H9 (cell line): ENCODE data around the gene SAXO2. TPM values are rescaled to one million over a fixed set of nuclear protein-coding genes. Genes with fewer than 3 reads are reported as not detected.

Experiments
- DNase-seq: peaks from one replicate; pipeline ENCODE4 v3.0.0-alpha.2; 2017
- H2AFZ ChIP-seq: one replicate; pipeline ENCODE4 v1.6.1; 2013; ENCODE audit warnings: mild to moderate bottlenecking, low read length, control low read depth, moderate library complexity
- H2AK5ac ChIP-seq: 2 replicates; pipeline ENCODE4 v1.6.1; 2013; ENCODE audit warnings: low read length, control low read depth, mixed read lengths; ENCODE audit not compliant: insufficient read length
- H2BK120ac ChIP-seq: one replicate; pipeline ENCODE4 v1.6.1; 2013; ENCODE audit warnings: low read depth, mild to moderate bottlenecking, low read length, control low read depth, inconsistent platforms; ENCODE audit not compliant: poor library complexity, severe bottlenecking
- H2BK12ac ChIP-seq: 2 replicates; pipeline ENCODE4 v1.6.1; 2013; ENCODE audit warnings: low read length, control low read depth, mixed read lengths, low read depth; ENCODE audit not compliant: insufficient read length
- H2BK15ac ChIP-seq: 2 replicates; pipeline ENCODE4 v1.6.1; 2013; ENCODE audit warnings: low read depth, low read length, control low read depth
- H2BK20ac ChIP-seq: one replicate; pipeline ENCODE4 v1.6.1; 2013; ENCODE audit warnings: low read depth, mild to moderate bottlenecking, low read length, control low read depth, inconsistent platforms; ENCODE audit not compliant: poor library complexity, severe bottlenecking
- H2BK5ac ChIP-seq: 2 replicates; pipeline ENCODE4 v1.6.1; 2013; ENCODE audit warnings: low read length, control low read depth, mixed read lengths; ENCODE audit not compliant: insufficient read length
- H3K14ac ChIP-seq: 2 replicates; pipeline ENCODE4 v1.6.1; 2013; ENCODE audit warnings: low read length, control low read depth; ENCODE audit not compliant: insufficient read depth
- H3K18ac ChIP-seq: 2 replicates; pipeline ENCODE4 v1.6.1; 2013; ENCODE audit warnings: low read depth, mild to moderate bottlenecking, mixed read lengths, low read length, control low read depth; ENCODE audit not compliant: insufficient read length
- H3K23ac ChIP-seq: 2 replicates; pipeline ENCODE4 v1.6.1; 2013; ENCODE audit warnings: low read length, control low read depth, mixed read lengths, low read depth; ENCODE audit not compliant: insufficient read length
- H3K23me2 ChIP-seq: 2 replicates; pipeline ENCODE4 v1.6.1; 2013; ENCODE audit warnings: low read depth, mild to moderate bottlenecking, mixed read lengths, low read length, control low read depth; ENCODE audit not compliant: insufficient read length, poor library complexity, severe bottlenecking
- H3K27ac ChIP-seq: 2 replicates; pipeline ENCODE4 v1.5.1; 2013; ENCODE audit warnings: low read length, control low read depth, mixed read lengths, low read depth; ENCODE audit not compliant: insufficient read length
- H3K27me3 ChIP-seq: 2 replicates; pipeline ENCODE4 v1.6.1; 2013; ENCODE audit warnings: low read length, control low read depth, inconsistent platforms; ENCODE audit not compliant: insufficient read depth
- H3K4ac ChIP-seq: 2 replicates; pipeline ENCODE4 v1.6.1; 2013; ENCODE audit warnings: low read depth, mild to moderate bottlenecking, control low read depth, inconsistent platforms, low read length, moderate library complexity
- H3K4me1 ChIP-seq: 2 replicates; pipeline ENCODE4 v1.6.1; 2013; ENCODE audit warnings: low read length, control low read depth, inconsistent platforms; ENCODE audit not compliant: insufficient read depth
- H3K4me2 ChIP-seq: 2 replicates; pipeline ENCODE4 v1.6.1; 2013; ENCODE audit warnings: low read length, control low read depth, mixed read lengths; ENCODE audit not compliant: insufficient read length, insufficient read depth
- H3K56ac ChIP-seq: 2 replicates; pipeline ENCODE4 v1.6.1; 2013; ENCODE audit warnings: low read depth, mild to moderate bottlenecking, mixed read lengths, low read length, control low read depth; ENCODE audit not compliant: insufficient read length
- H3K79me1 ChIP-seq: 2 replicates; pipeline ENCODE4 v1.6.1; 2013; ENCODE audit warnings: low read depth, mild to moderate bottlenecking, moderate library complexity, low read length, control low read depth, inconsistent platforms; ENCODE audit not compliant: insufficient read depth, poor library complexity, severe bottlenecking
- H3K79me2 ChIP-seq: 2 replicates; pipeline ENCODE4 v1.6.1; 2013; ENCODE audit warnings: low read length, control low read depth, inconsistent platforms; ENCODE audit not compliant: insufficient read depth
- H3K9ac ChIP-seq: 2 replicates; pipeline ENCODE4 v1.6.1; 2013; ENCODE audit warnings: low read length, control low read depth, mixed read lengths; ENCODE audit not compliant: insufficient read length; ENCODE audit errors: extremely low read depth
- H3K9me3 ChIP-seq: one replicate; pipeline ENCODE4 v1.6.1; 2013; ENCODE audit warnings: low read depth, low read length, inconsistent platforms; ENCODE audit not compliant: control insufficient read depth
- H3T11ph ChIP-seq: one replicate; pipeline ENCODE4 v1.6.1; 2013; ENCODE audit warnings: mild to moderate bottlenecking, low read length, control low read depth, inconsistent platforms
- H4K20me1 ChIP-seq: one replicate; pipeline ENCODE4 v1.6.1; 2013; ENCODE audit not compliant: control insufficient read depth, insufficient read length, insufficient read depth
- H4K5ac ChIP-seq: 2 replicates; pipeline ENCODE4 v1.6.1; 2013; ENCODE audit warnings: low read depth, mild to moderate bottlenecking, mixed read lengths, low read length, control low read depth; ENCODE audit not compliant: insufficient read length
- H4K8ac ChIP-seq: replicated peaks from 2 replicates; pipeline ENCODE4 v1.6.1; 2013; ENCODE audit warnings: low read length, control low read depth, mixed read lengths, low read depth; ENCODE audit not compliant: insufficient read length
- H4K91ac ChIP-seq: 2 replicates; pipeline ENCODE4 v1.6.1; 2013; ENCODE audit warnings: low read depth, mild to moderate bottlenecking, moderate library complexity, mixed read lengths, low read length, control low read depth; ENCODE audit not compliant: insufficient read length
- H3K27ac Mint-ChIP-seq, 3 experiments: 2 replicates in 2 of 3; 3 replicates in 1 of 3; pipeline ENCODE4 v1.8.0; 2020 to 2021; ENCODE audit warnings: mixed read lengths in 3 of 3, mild to moderate bottlenecking in 1 of 3, moderate library complexity in 1 of 3
- H3K27me3 Mint-ChIP-seq: 2 replicates; pipeline ENCODE4 v1.8.0; 2021; ENCODE audit warnings: low read depth, mild to moderate bottlenecking, moderate library complexity, mixed read lengths
- H3K36me3 Mint-ChIP-seq, 3 experiments: 2 replicates in 2 of 3; 3 replicates in 1 of 3; pipeline ENCODE4 v1.8.0; 2020 to 2021; ENCODE audit warnings: low read depth in 3 of 3, mixed read lengths in 3 of 3; ENCODE audit not compliant: insufficient read depth in 1 of 3
- H3K4me1 Mint-ChIP-seq, 2 experiments: 2 replicates each; pipeline ENCODE4 v1.8.0; 2020; ENCODE audit warnings: mixed read lengths in 2 of 2
- H3K4me3 Mint-ChIP-seq, 2 experiments: 2 replicates in 1 of 2; 3 replicates in 1 of 2; pipeline ENCODE4 v1.8.0; 2020 to 2021; ENCODE audit warnings: mild to moderate bottlenecking in 2 of 2, mixed read lengths in 2 of 2, moderate library complexity in 1 of 2
- H3K9me3 Mint-ChIP-seq, 2 experiments: 2 replicates in 1 of 2; 3 replicates in 1 of 2; pipeline ENCODE4 v1.8.0; 2020; ENCODE audit warnings: mild to moderate bottlenecking in 2 of 2, mixed read lengths in 2 of 2, moderate library complexity in 1 of 2
- WGBS: extraction: QIAGEN DNeasy Blood & Tissue Kit; methylation state at CpG from one replicate; pipeline ENCODE4 v1.1.7; 2013; ENCODE audit warnings: missing lambda C conversion rate, low lambda C conversion rate, mixed read lengths; ENCODE audit not compliant: insufficient read length; ENCODE audit errors: extremely low coverage; 5-methylcytosine and 5-hydroxymethylcytosine counted together
- total RNA-seq: library from RNA; stranded (reverse); gene quantifications from 2 replicates; pipeline ENCODE4 v1.2.1, GENCODE V29; 2021
- TF ChIP-seq, protein P1 (sequence below): fragments of 200-600 bp; sonication (generic); conservative IDR thresholded peaks from 3 replicates; pipeline ENCODE4 v1.8.0; 2021; ENCODE audit warnings: antibody characterized with exemption, mild to moderate bottlenecking

SAXO2 gene
- total RNA-seq, 1 experiment from 2014 or later = 3.1 TPM

DNA sequence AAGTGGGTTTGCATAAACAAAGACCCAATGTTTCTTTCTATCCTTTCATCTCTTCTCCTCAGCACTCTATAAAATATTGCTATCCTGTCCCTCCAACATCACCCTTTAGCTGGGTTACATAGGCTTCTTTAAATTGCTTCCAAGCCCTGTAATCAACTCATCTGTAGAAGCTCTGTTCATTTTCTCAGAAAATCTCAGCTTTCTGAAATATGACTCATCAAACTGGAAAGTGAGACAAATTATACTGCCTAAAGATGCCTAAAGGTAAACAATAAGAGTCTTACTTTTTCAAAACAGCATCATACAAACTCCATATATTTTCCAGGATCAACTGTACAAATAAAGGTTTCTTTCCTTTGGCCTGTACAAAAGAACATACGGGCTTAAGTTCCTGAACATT, 33.9 kb upstream of the SAXO2 start:
- H3K14ac ChIP-seq = no peak overlapping the region
- no peaks in the 10 kb centered on the region for H3K79me1 ChIP-seq
- Mint-ChIP-seq H3K9me3 (no peaks in the 10 kb centered on the region), H3K27me3 (no peaks in the 10 kb centered on the region), H3K36me3 (peaks cover 0 to 38% (median 25%) of the 10 kb centered on the region in 3 experiments; a peak in 6 of 7 replicates), H3K4me1 (peaks cover 6% of the 10 kb centered on the region in 2 experiments; a peak in 2 of 4 replicates), H3K27ac (no peak overlapping the region), H3K4me3 (no peak overlapping the region)
- no peak overlapping the region for H2AK5ac ChIP-seq
- H2BK5ac ChIP-seq = no peak overlapping the region
- no peak overlapping the region for H2BK12ac ChIP-seq
- H3T11ph ChIP-seq = no peak overlapping the region
- no peak overlapping the region for H3K4me2 ChIP-seq
- H2BK120ac ChIP-seq = no peak overlapping the region
- no CpG with 5 or more reads among the region's 1 CpG for WGBS
- no peak overlapping the region for H3K4ac ChIP-seq
- H3K18ac ChIP-seq = no peak overlapping the region
- no peak for DNase-seq
- no peak overlapping the region for H3K9ac ChIP-seq
- H3K23me2 ChIP-seq = no peaks in the 10 kb centered on the region
- no peaks in the 10 kb centered on the region for H3K9me3 ChIP-seq
- H2BK20ac ChIP-seq = no peak overlapping the region
- H4K91ac ChIP-seq = no peak overlapping the region
- no peak overlapping the region for H2BK15ac ChIP-seq
- no peak overlapping the region for H3K23ac ChIP-seq
- H3K27me3 ChIP-seq = no peaks in the 10 kb centered on the region
- TF ChIP-seq, protein P1, sequence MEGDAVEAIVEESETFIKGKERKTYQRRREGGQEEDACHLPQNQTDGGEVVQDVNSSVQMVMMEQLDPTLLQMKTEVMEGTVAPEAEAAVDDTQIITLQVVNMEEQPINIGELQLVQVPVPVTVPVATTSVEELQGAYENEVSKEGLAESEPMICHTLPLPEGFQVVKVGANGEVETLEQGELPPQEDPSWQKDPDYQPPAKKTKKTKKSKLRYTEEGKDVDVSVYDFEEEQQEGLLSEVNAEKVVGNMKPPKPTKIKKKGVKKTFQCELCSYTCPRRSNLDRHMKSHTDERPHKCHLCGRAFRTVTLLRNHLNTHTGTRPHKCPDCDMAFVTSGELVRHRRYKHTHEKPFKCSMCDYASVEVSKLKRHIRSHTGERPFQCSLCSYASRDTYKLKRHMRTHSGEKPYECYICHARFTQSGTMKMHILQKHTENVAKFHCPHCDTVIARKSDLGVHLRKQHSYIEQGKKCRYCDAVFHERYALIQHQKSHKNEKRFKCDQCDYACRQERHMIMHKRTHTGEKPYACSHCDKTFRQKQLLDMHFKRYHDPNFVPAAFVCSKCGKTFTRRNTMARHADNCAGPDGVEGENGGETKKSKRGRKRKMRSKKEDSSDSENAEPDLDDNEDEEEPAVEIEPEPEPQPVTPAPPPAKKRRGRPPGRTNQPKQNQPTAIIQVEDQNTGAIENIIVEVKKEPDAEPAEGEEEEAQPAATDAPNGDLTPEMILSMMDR = no peak
- no peak overlapping the region for H4K8ac ChIP-seq
- no peak overlapping the region for H3K56ac ChIP-seq
- no peak overlapping the region for H3K27ac ChIP-seq
- H2AFZ ChIP-seq = no peak overlapping the region
- H3K4me1 ChIP-seq = no peaks in the 10 kb centered on the region
- no peaks in the 10 kb centered on the region for H4K20me1 ChIP-seq
- H3K79me2 ChIP-seq = no peaks in the 10 kb centered on the region
- H4K5ac ChIP-seq = no peak overlapping the region
